CD4-positive, alpha-beta memory T cell (primary cell): Measurements from ENCODE around the gene ZNF618. TPM values are rescaled to one million over a fixed set of nuclear protein-coding genes. Genes with fewer than 3 reads are reported as not detected.

Experiments
- CTCF ChIA-PET: fragments of 350-600 bp; sonication (Branson Sonifier 250); formaldehyde crosslinking; loops from one replicate; lab custom pipeline; 2021; ENCODE audit warnings: inconsistent platforms; ENCODE audit not compliant: partially characterized antibody; lab: Charles Lee
- POLR2A ChIA-PET: fragments of 350-600 bp; sonication (Branson Sonifier 250); formaldehyde crosslinking; loops from one replicate; lab custom pipeline; 2021; ENCODE audit not compliant: partially characterized antibody; lab: Charles Lee
- DNase-seq, 5 donors: peaks; one replicate each; pipeline versions ENCODE4 v3.0.0 to v3.0.0-alpha.2; 2020 to 2022; ENCODE audit warnings: mixed read lengths in 1 of 5
- H3K27ac ChIP-seq: one replicate; pipeline ENCODE4 v1.7.0; 2013; ENCODE audit warnings: low read depth, low read length
- H3K27me3 ChIP-seq: 2 replicates; pipeline ENCODE4 v1.7.0; 2013; ENCODE audit warnings: mild to moderate bottlenecking, low read length, moderate library complexity; ENCODE audit not compliant: insufficient read depth
- H3K36me3 ChIP-seq: 2 replicates; pipeline ENCODE4 v1.7.0; 2013; ENCODE audit warnings: mild to moderate bottlenecking, low read length, moderate library complexity; ENCODE audit not compliant: insufficient read depth
- H3K4me1 ChIP-seq: 2 replicates; pipeline ENCODE4 v1.7.0; 2013; ENCODE audit warnings: mild to moderate bottlenecking, low read length, moderate library complexity; ENCODE audit not compliant: insufficient read depth
- H3K4me3 ChIP-seq, 2 donors: one replicate each; pipeline ENCODE4 v1.7.0; 2013; ENCODE audit warnings: low read length in 2 of 2, mild to moderate bottlenecking in 1 of 2
- H3K9me3 ChIP-seq, 2 donors: one replicate each; pipeline ENCODE4 v1.7.0; 2013; ENCODE audit warnings: low read length in 2 of 2, control low read depth in 1 of 2; ENCODE audit not compliant: control insufficient read depth in 1 of 2
- H3K27ac Mint-ChIP-seq, 7 donors: one replicate each; pipeline ENCODE4 v1.8.0; 2020 to 2021; ENCODE audit warnings: mixed read lengths in 7 of 7, mild to moderate bottlenecking in 6 of 7, inconsistent platforms in 3 of 7, moderate library complexity in 3 of 7
- H3K27me3 Mint-ChIP-seq, 2 donors: one replicate each; pipeline ENCODE4 v1.8.0; 2020 to 2021; ENCODE audit warnings: mixed read lengths in 2 of 2
- H3K36me3 Mint-ChIP-seq, 2 donors: one replicate each; pipeline ENCODE4 v1.8.0; 2020 to 2021; ENCODE audit warnings: mixed read lengths in 2 of 2, inconsistent platforms in 1 of 2, mild to moderate bottlenecking in 1 of 2
- H3K4me1 Mint-ChIP-seq, 4 donors: one replicate each; pipeline ENCODE4 v1.8.0; 2020 to 2021; ENCODE audit warnings: mixed read lengths in 4 of 4, mild to moderate bottlenecking in 1 of 4
- H3K4me3 Mint-ChIP-seq, 8 donors: one replicate each; pipeline ENCODE4 v1.8.0; 2020 to 2021; ENCODE audit warnings: mixed read lengths in 8 of 8, mild to moderate bottlenecking in 7 of 8, moderate library complexity in 6 of 8, inconsistent platforms in 3 of 8
- H3K9me3 Mint-ChIP-seq, 8 donors: one replicate each; pipeline ENCODE4 v1.8.0; 2020 to 2021; ENCODE audit warnings: mixed read lengths in 8 of 8, mild to moderate bottlenecking in 5 of 8, inconsistent platforms in 3 of 8, moderate library complexity in 1 of 8
- intact Hi-C: fragments of 100-400 bp; cut with micrococcal nuclease; formaldehyde crosslinking; loops from one replicate; pipeline ENCODE4 v1.15.1; 2023
- polyA plus RNA-seq, 2 donors: library from polyadenylated mRNA; unstranded; fragments of 300-500 nt; fragmentation: Illumina TruSeq; gene quantifications; one replicate each; pipeline ENCODE4 v1.2.3, GENCODE V29; 2021
- total RNA-seq, 2 experiments: library from RNA; stranded (reverse); gene quantifications; one replicate each; pipeline ENCODE4 v1.2.3, GENCODE V29; 2021

The ZNF618 gene
- total and polyA plus RNA-seq, 4 experiments from 2014 or later: 0.79 to 1.7 (median 0.80) TPM; not detected in 1

DNA sequence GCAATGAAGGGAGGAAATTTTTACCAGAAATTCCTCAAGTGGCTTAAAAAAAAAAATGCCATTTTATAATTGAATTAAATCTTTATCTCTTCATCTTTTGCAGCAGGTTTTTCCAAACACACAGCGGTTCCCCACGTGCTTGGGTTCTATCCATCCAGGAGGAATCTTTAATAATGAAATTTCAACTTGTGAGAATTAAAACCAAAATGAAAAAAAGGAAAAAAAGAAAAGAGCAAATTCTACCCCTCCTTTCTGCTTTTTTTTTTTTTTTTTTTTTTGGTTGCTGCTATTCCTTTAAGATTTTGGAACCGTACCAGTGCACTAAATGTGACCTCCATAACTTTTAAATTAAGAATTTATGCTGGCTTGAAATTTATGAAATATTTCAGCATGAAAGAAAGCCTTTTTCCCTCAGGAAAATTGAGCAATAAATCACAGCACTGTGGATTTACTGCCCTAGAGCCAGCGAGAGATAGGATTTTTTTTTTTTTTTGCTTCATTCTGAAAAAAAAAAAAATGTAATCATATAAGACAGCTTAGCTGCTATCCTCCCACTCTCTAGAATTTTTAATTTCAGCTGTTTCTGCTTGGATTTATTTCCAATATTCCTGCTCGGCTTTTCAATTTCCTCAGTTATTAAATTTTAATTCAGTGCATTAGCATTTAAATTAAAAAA, 88.5 kb downstream of the ZNF618 start:
- Mint-ChIP-seq H3K27me3 (peaks cover 0 to 2% of the 10 kb centered on the region in 2 donors), H3K4me1 (no peaks in the 10 kb centered on the region), H3K27ac (no peak overlapping the region), H3K36me3 (peaks cover 0 to 2% of the 10 kb centered on the region in 2 donors), H3K9me3 (peaks cover 0 to 3% (median 0%) of the 10 kb centered on the region in 8 donors), H3K4me3 (no peak overlapping the region)
- Histone ChIP-seq H3K27me3 (no peaks in the 10 kb centered on the region), H3K4me1 (no peaks in the 10 kb centered on the region), H3K4me3 (no peak overlapping the region), H3K36me3 (no peaks in the 10 kb centered on the region), H3K9me3 (no peaks in the 10 kb centered on the region), H3K27ac (no peak overlapping the region)
- DNase-seq: no peak
- intact Hi-C loops: no loop called here
- ChIA-PET POLR2A (no interaction called here), CTCF (no interaction called here)

DNA sequence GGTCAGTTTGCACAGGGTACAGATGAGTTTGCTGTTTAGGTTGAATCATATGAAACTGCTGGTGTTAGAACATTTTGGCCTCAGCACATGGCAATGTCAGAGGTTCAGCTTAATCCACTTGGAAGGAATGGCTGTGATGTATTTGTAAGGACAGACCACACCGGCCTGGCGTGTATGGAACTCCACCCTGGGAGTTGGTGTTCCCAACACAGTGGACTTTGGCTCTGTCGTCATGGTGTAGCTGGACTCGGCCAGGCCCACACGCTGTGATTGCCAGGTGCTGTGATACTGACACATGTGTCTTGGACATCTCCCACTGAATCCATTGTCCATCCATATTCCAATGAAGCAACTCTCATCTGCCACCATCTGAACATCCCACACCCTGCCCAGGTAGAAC, 90.3 kb downstream of the ZNF618 start:
- Mint-ChIP-seq H3K36me3 (peaks cover 0 to 3% of the 10 kb centered on the region in 2 donors), H3K27ac (no peak overlapping the region), H3K9me3 (peaks cover 0 to 3% (median 0%) of the 10 kb centered on the region in 8 donors), H3K4me1 (no peaks in the 10 kb centered on the region), H3K4me3 (no peak overlapping the region), H3K27me3 (no peaks in the 10 kb centered on the region)
- Histone ChIP-seq H3K36me3 (no peaks in the 10 kb centered on the region), H3K4me3 (no peak overlapping the region), H3K4me1 (no peaks in the 10 kb centered on the region), H3K9me3 (no peaks in the 10 kb centered on the region), H3K27me3 (no peaks in the 10 kb centered on the region), H3K27ac (no peak overlapping the region)
- no peak for DNase-seq
- ChIA-PET CTCF (no interaction called here), POLR2A (no interaction called here)
- intact Hi-C loops: no loop called here

DNA sequence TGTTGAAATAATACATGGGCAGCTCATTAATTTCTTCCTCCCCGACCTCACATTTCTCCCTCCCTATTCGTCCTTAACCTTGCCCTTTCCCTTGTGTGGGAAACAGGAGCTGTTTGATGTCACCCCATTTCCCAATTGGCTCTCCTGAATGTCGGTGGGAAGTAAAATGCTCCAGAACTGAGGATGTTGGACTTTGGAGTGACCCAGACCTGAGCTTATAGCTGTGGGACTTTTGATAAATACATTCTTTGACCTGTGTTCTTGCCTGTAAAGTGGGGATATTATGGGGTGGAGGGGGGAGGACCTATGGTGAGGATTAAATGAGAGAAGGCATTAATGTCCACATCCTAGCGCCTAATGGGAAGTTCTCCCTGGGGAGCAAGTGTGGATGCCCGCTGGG, 91.3 kb downstream of the ZNF618 start:
- Mint-ChIP-seq H3K27ac (no peak overlapping the region), H3K4me1 (no peaks in the 10 kb centered on the region), H3K27me3 (no peaks in the 10 kb centered on the region), H3K9me3 (peaks cover 0 to 3% (median 0%) of the 10 kb centered on the region in 8 donors), H3K4me3 (no peak overlapping the region), H3K36me3 (peaks cover 0 to 3% of the 10 kb centered on the region in 2 donors)
- Histone ChIP-seq H3K27ac (no peak overlapping the region), H3K4me3 (no peak overlapping the region), H3K27me3 (no peaks in the 10 kb centered on the region), H3K36me3 (no peaks in the 10 kb centered on the region), H3K4me1 (no peaks in the 10 kb centered on the region), H3K9me3 (no peaks in the 10 kb centered on the region)
- ChIA-PET POLR2A (no interaction called here), CTCF (no interaction called here)
- no peak for DNase-seq
- intact Hi-C loops: no loop called here

DNA sequence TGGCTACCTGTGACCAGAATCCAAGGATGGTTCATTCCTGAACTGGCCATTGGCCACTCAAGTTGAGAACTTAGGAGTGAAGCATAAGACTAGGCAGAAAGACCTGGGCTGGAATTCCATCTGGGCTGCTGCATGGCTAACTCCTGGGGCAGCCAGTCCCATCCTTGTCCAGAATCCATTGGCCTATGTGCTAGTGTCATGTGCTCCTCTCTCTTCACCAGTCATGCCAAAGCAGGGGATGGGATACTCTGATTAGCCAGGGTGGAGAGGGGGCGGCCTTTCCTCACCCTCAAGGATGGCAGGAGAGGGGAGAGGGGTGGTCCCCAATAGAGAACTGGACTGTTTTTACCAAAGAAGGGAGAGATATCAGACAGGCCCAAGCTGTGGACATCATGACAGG, 93.2 kb downstream of the ZNF618 start:
- Mint-ChIP-seq H3K27me3 (no peaks in the 10 kb centered on the region), H3K36me3 (peaks cover 0 to 3% of the 10 kb centered on the region in 2 donors), H3K4me3 (no peak overlapping the region), H3K4me1 (no peaks in the 10 kb centered on the region), H3K9me3 (peaks cover 0 to 3% (median 0%) of the 10 kb centered on the region in 8 donors), H3K27ac (no peak overlapping the region)
- CTCF ChIA-PET: no interaction called here
- Histone ChIP-seq H3K27ac (no peak overlapping the region), H3K4me1 (no peaks in the 10 kb centered on the region), H3K36me3 (no peaks in the 10 kb centered on the region), H3K27me3 (no peaks in the 10 kb centered on the region), H3K9me3 (no peaks in the 10 kb centered on the region), H3K4me3 (no peak overlapping the region)
- POLR2A ChIA-PET: no interaction called here
- intact Hi-C loops: no loop called here
- DNase-seq: no peak

DNA sequence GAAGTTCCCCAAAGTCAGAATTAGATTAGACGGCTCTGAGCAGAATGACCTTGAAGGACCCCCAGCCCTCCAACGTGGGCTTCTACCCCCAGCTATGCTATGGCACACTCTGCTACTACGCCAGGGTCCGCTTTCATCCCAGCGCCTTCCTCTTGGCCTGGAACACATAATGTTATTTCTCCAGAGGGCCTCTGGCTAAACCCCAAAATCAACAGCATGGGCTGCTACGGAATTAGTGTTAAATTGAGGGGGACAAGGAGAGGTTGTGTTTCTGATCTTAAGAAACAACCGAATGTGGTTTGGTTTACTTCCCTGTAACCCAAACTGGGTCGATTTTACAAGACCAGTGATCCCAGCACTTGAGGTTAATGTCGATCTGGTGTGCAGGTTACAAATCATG, 97.1 kb downstream of the ZNF618 start:
- POLR2A ChIA-PET: no interaction called here

DNA sequence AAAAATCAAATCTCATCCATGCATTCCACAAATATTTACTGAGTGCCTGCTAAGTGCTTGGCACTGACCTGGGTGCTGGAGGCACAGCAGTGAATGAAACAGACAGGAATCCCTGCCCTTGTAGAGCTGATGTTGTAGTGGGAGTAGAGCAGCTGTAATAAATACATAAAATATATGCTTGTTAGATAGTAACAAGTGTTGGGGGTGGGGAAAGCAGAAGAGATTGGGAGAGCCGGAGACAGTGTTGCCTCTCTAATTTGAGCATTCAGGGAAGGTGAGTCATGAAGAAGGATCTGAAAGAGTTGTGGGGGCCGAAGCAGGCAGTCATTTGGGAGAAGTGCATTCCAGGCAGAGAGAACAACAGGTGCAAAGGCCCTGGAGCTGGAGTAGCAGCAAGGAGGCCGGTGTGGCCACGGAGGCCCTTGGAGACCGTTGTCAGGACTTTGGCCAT, 97.9 kb downstream of the ZNF618 start:
- Histone ChIP-seq H3K36me3 (no peaks in the 10 kb centered on the region), H3K4me1 (no peaks in the 10 kb centered on the region)
- CTCF ChIA-PET: no interaction called here

More for the DNA sequence above, 97.1 kb downstream of the ZNF618 start:
- no peaks in the 10 kb centered on the region for H3K36me3 ChIP-seq
- peaks cover 0 to 3% (median 0%) of the 10 kb centered on the region in 8 donors for H3K9me3 Mint-ChIP-seq
- no peaks in the 10 kb centered on the region for H3K4me1 ChIP-seq
- no peaks in the 10 kb centered on the region for H3K4me1 Mint-ChIP-seq
- no peaks in the 10 kb centered on the region for H3K27me3 Mint-ChIP-seq
- H3K27ac Mint-ChIP-seq: no peak overlapping the region
- intact Hi-C loops: no loop called here
- H3K36me3 Mint-ChIP-seq: peaks cover 0 to 3% of the 10 kb centered on the region in 2 donors
- H3K4me3 Mint-ChIP-seq: no peak overlapping the region
- CTCF ChIA-PET: no interaction called here
- no peak overlapping the region for H3K4me3 ChIP-seq
- no peaks in the 10 kb centered on the region for H3K9me3 ChIP-seq
- no peak overlapping the region for H3K27ac ChIP-seq
- no peaks in the 10 kb centered on the region for H3K27me3 ChIP-seq
- no peak for DNase-seq

DNA sequence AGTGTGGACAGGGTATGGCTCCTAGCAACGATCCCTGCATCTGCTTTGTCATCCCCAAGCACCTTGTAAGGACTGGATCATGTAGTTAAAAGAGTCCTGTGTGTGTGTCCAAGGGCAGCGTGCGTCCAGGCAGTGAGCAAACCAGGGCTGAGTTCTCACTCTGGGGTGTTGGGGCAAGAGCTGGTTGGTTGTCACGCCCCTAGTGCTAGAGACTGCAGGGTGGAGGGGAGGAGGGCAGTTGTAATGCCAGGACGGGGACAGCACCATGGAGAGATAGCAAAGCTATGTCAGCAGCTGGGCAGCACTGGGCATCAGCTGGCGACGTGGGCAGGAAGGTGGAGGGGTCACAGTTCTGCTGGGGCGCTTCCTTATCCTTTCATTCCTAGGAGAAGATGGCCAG, 100.8 kb downstream of the ZNF618 start:
- Histone ChIP-seq H3K36me3 (no peaks in the 10 kb centered on the region), H3K4me1 (no peaks in the 10 kb centered on the region), H3K9me3 (no peaks in the 10 kb centered on the region), H3K27ac (no peak overlapping the region), H3K4me3 (no peak overlapping the region), H3K27me3 (no peaks in the 10 kb centered on the region)
- CTCF ChIA-PET: no interaction called here
- H3K4me3 Mint-ChIP-seq: no peak overlapping the region
- POLR2A ChIA-PET: no interaction called here
- DNase-seq: no peak
- H3K27ac Mint-ChIP-seq: no peak overlapping the region
- no peaks in the 10 kb centered on the region for H3K4me1 Mint-ChIP-seq
- no peaks in the 10 kb centered on the region for H3K27me3 Mint-ChIP-seq
- H3K9me3 Mint-ChIP-seq: no peaks in the 10 kb centered on the region
- intact Hi-C loops: no loop called here
- H3K36me3 Mint-ChIP-seq: no peaks in the 10 kb centered on the region

More for the DNA sequence above, 97.9 kb downstream of the ZNF618 start:
- H3K4me1 Mint-ChIP-seq: no peaks in the 10 kb centered on the region
- Histone ChIP-seq H3K4me3 (no peak overlapping the region), H3K9me3 (no peaks in the 10 kb centered on the region), H3K27me3 (no peaks in the 10 kb centered on the region), H3K27ac (no peak overlapping the region)
- intact Hi-C loops: no loop called here
- H3K4me3 Mint-ChIP-seq: no peak overlapping the region
- no peak overlapping the region for H3K27ac Mint-ChIP-seq
- H3K9me3 Mint-ChIP-seq: peaks cover 0 to 3% (median 0%) of the 10 kb centered on the region in 8 donors
- peaks cover 0 to 3% of the 10 kb centered on the region in 2 donors for H3K36me3 Mint-ChIP-seq
- no peak for DNase-seq
- H3K27me3 Mint-ChIP-seq: no peaks in the 10 kb centered on the region
- POLR2A ChIA-PET: no interaction called here
